SIG-M5 (cell line): Measurements from ENCODE around the gene KCNH3.
"Not testable (repeated sequence)": the region's sequence is repeated elsewhere in the genome, so short reads cannot be mapped to it uniquely, and the experiment has no call there.

Experiments used
- DNase-seq: peaks from one replicate; lab custom pipeline; 2025; lab: John Stamatoyannopoulos, UW

KCNH3 gene

GRCh38 chr12:49538510-49539403 lies at the start of gene KCNH3:
Gene KCNH3 (plus strand): TSS chr12:49539030. CDS start chr12:49539417, 387 bp downstream.
- DNase-seq = no peak

- DNase-seq = no peak
Observed at GRCh38 chr12:49489154-49489553, 49.7 kb upstream of the KCNH3 start.

GRCh38 chr12:49489720-49490119 lies 49.1 kb upstream of the KCNH3 start:
- no peak for DNase-seq

GRCh38 chr12:49491823-49492222 lies 47.0 kb upstream of the KCNH3 start:
- no peak for DNase-seq

GRCh38 chr12:49493900-49494299 lies 44.9 kb upstream of the KCNH3 start:
- DNase-seq = no peak

GRCh38 chr12:49496417-49497360 lies 42.1 kb upstream of the KCNH3 start:
- DNase-seq = no peak

- no peak for DNase-seq
Observed at GRCh38 chr12:49501895-49502294, 36.9 kb upstream of the KCNH3 start.

GRCh38 chr12:49502590-49502989 lies 36.2 kb upstream of the KCNH3 start:
- DNase-seq = no peak

- DNase-seq = no peak
Observed at GRCh38 chr12:49503674-49504180, 35.1 kb upstream of the KCNH3 start.

- no peak for DNase-seq
Observed at GRCh38 chr12:49505672-49506071, 33.2 kb upstream of the KCNH3 start.

GRCh38 chr12:49507139-49507538 lies 31.7 kb upstream of the KCNH3 start:
- no peak for DNase-seq

- not testable (repeated sequence) for DNase-seq
Observed at GRCh38 chr12:49509681-49510080, 29.1 kb upstream of the KCNH3 start.

GRCh38 chr12:49511410-49511809 lies 27.4 kb upstream of the KCNH3 start:
- no peak for DNase-seq

GRCh38 chr12:49512546-49512945 lies 26.3 kb upstream of the KCNH3 start:
- DNase-seq = no peak

GRCh38 chr12:49515266-49515665 lies 23.6 kb upstream of the KCNH3 start:
- DNase-seq = no peak

- DNase-seq = no peak
Observed at GRCh38 chr12:49518914-49519573, 19.8 kb upstream of the KCNH3 start.

GRCh38 chr12:49519574-49519936 lies 19.3 kb upstream of the KCNH3 start:
- no peak for DNase-seq

- DNase-seq = no peak
Observed at GRCh38 chr12:49521389-49521788, 17.4 kb upstream of the KCNH3 start.

- DNase-seq = no peak
Observed at GRCh38 chr12:49524660-49525324, 14.0 kb upstream of the KCNH3 start.

- no peak for DNase-seq
Observed at GRCh38 chr12:49525942-49526341, 12.9 kb upstream of the KCNH3 start.

- DNase-seq = no peak
Observed at GRCh38 chr12:49527361-49528130, 11.3 kb upstream of the KCNH3 start.
